HepG2 (cell line): ENCODE measurements around the gene MALT1.

Experiments
- HDAC6 ChIP-seq: fragments of 200-600 bp; sonication (generic); IDR thresholded peaks from 2 replicates; pipeline ENCODE4 v1.7.0; 2017; ENCODE audit warnings: mild to moderate bottlenecking, antibody characterized with exemption, low read length, low read depth
- NBN ChIP-seq: fragments of 450-650 bp; conservative IDR thresholded peaks from 2 replicates; pipeline ENCODE4 v1.6.1; 2017
- ZNF317 ChIP-seq: sonication (generic); formaldehyde crosslinking; IDR thresholded peaks from 2 replicates; pipeline ENCODE4 v1.5.0; 2020; ENCODE audit warnings: mild to moderate bottlenecking, missing genetic modification reagents
- ZNF674 ChIP-seq: sonication (generic); formaldehyde crosslinking; IDR thresholded peaks from 2 replicates; pipeline ENCODE4 v1.5.0; 2020; ENCODE audit warnings: low read depth, mild to moderate bottlenecking, missing genetic modification reagents
- ZNF780A ChIP-seq: sonication (generic); formaldehyde crosslinking; IDR thresholded peaks from 2 replicates; pipeline ENCODE4 v1.8.0; 2022; ENCODE audit warnings: mild to moderate bottlenecking, missing genetic modification reagents, moderate library complexity

DNA sequence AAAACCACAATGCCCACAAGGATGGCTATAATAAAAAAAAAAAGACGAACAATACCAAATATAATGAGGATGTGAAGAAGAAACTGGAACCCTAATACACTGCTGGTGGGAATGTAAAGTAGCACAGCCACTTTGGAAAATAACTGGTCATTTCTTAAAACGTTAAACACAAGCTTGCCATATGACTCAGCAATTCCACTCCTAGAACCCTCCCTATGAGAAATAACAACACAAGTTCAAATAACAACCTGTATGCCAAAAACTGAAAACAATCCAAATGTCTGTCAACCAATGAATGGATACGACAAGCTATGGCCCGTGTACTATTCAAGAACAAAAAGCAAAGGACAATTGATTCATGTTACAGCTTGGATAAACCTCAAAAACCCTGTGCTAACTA is 35.4 kb upstream of the MALT1 start:
- TF ChIP-seq ZNF317 (CRISPR knock-in tag) = no peak
- no peak for TF ChIP-seq ZNF780A (CRISPR knock-in tag)
- TF ChIP-seq NBN = no peak
- TF ChIP-seq HDAC6 = no peak
- TF ChIP-seq ZNF674 (CRISPR knock-in tag) = no peak
